H1 (cell line): Measurements from ENCODE around the gene ADD1. TPM values are rescaled to one million over a fixed set of nuclear protein-coding genes. Genes with fewer than 3 reads are reported as not detected.

Experiments used
- CTCF ChIA-PET: fragments of 300-600 bp; sonication (Branson Sonifier 250); formaldehyde crosslinking; loops from one replicate; lab custom pipeline; 2021; ENCODE audit not compliant: partially characterized antibody; lab: Charles Lee
- POLR2A ChIA-PET: fragments of 300-600 bp; sonication (Branson Sonifier 250); formaldehyde crosslinking; loops from one replicate; lab custom pipeline; 2021; ENCODE audit warnings: inconsistent platforms; ENCODE audit not compliant: partially characterized antibody; lab: Charles Lee
- DNase-seq, 2 experiments: peaks; one replicate each; pipeline versions ENCODE4 v3.0.0 to v3.0.0-alpha.2; 2010 to 2022; ENCODE audit warnings: low spot score in 2 of 2, low read depth in 1 of 2, mixed read lengths in 1 of 2
- FAIRE-seq: peaks from 2 replicates; lab custom pipeline; 2011; peaks lifted over from hg19 to GRCh38; lab: Jason Lieb, UNC
- H2AFZ ChIP-seq: 2 replicates; pipeline ENCODE4 v1.8.1; 2012; ENCODE audit warnings: low read length, inconsistent platforms
- H2AK5ac ChIP-seq: 2 replicates; pipeline ENCODE4 v1.6.1; 2013; ENCODE audit warnings: low read depth, low read length
- H2BK120ac ChIP-seq: replicated peaks from 2 replicates; pipeline ENCODE3; 2013; ENCODE audit warnings: low read depth, low read length, inconsistent platforms
- H2BK12ac ChIP-seq: 2 replicates; pipeline ENCODE4 v1.6.1; 2013; ENCODE audit warnings: low read depth, low read length
- H2BK15ac ChIP-seq: 2 replicates; pipeline ENCODE4 v1.6.1; 2013; ENCODE audit warnings: low read length
- H2BK20ac ChIP-seq: 2 replicates; pipeline ENCODE4 v1.6.1; 2013; ENCODE audit warnings: low read length
- H2BK5ac ChIP-seq: 2 replicates; pipeline ENCODE4 v1.6.1; 2013; ENCODE audit warnings: low read depth, low read length
- H3K14ac ChIP-seq: 2 replicates; pipeline ENCODE4 v1.6.1; 2013; ENCODE audit warnings: inconsistent platforms; ENCODE audit not compliant: insufficient read length
- H3K18ac ChIP-seq: 2 replicates; pipeline ENCODE4 v1.6.1; 2013; ENCODE audit warnings: low read length; ENCODE audit errors: extremely low read depth
- H3K23ac ChIP-seq: 2 replicates; pipeline ENCODE4 v1.6.1; 2013; ENCODE audit warnings: inconsistent platforms; ENCODE audit not compliant: insufficient read length
- H3K23me2 ChIP-seq: 2 replicates; pipeline ENCODE4 v1.6.1; 2013; ENCODE audit warnings: low read depth, low read length
- H3K27ac ChIP-seq: 2 replicates; pipeline ENCODE4 v1.6.1; 2011; ENCODE audit warnings: low read depth, low read length, inconsistent platforms
- H3K27me3 ChIP-seq, 4 experiments: replicated peaks in 1 of 4; 1 replicate in 1 of 4; 2 replicates in 3 of 4; pipeline versions ENCODE4 v1.6.1 to v1.8.1; 2011 to 2013; ENCODE audit warnings: low read length in 3 of 4, mild to moderate bottlenecking in 3 of 4, inconsistent platforms in 2 of 4, mixed read lengths in 2 of 4, moderate library complexity in 1 of 4; ENCODE audit not compliant: control insufficient read depth in 3 of 4, insufficient read depth in 3 of 4; ENCODE audit errors: extremely low read depth in 1 of 4
- H3K36me3 ChIP-seq, 4 experiments: 2 replicates each; pipeline versions ENCODE4 v1.6.1 to v1.8.1; 2011 to 2013; ENCODE audit warnings: mild to moderate bottlenecking in 4 of 4, low read length in 3 of 4, moderate library complexity in 2 of 4, control low read depth in 1 of 4, inconsistent platforms in 1 of 4; ENCODE audit not compliant: insufficient read depth in 4 of 4, control insufficient read depth in 2 of 4
- H3K4ac ChIP-seq: replicated peaks from 2 replicates; pipeline ENCODE3; 2013; ENCODE audit warnings: low read length, low read depth, mixed read lengths, inconsistent platforms; ENCODE audit not compliant: insufficient read length
- H3K4me1 ChIP-seq, 4 experiments: replicated peaks in 1 of 4; 1 replicate in 1 of 4; 2 replicates in 3 of 4; pipeline versions ENCODE4 v1.6.1 to v1.8.1; 2011 to 2013; ENCODE audit warnings: low read length in 3 of 4, inconsistent platforms in 2 of 4, mixed read lengths in 1 of 4; ENCODE audit not compliant: insufficient read depth in 4 of 4, control insufficient read depth in 3 of 4
- H3K4me2 ChIP-seq, 2 experiments: 2 replicates each; pipeline versions ENCODE4 v1.6.1 to v1.8.1; 2011 to 2013; ENCODE audit warnings: low read depth in 2 of 2, low read length in 2 of 2, control low read depth in 1 of 2, inconsistent platforms in 1 of 2, mild to moderate bottlenecking in 1 of 2; ENCODE audit not compliant: insufficient read depth in 1 of 2
- H3K4me3 ChIP-seq, 4 experiments: fragments of 200-600, 300-600 bp in 1 of 4; sonication (generic), shearing (Covaris generic), sonication (Bioruptor Twin) in 1 of 4; 2 replicates each; pipeline versions ENCODE4 v1.5.1 to v1.8.1; 2011 to 2016; ENCODE audit warnings: low read length in 4 of 4, low read depth in 3 of 4, control low read depth in 2 of 4, inconsistent platforms in 2 of 4, mild to moderate bottlenecking in 2 of 4, mixed read lengths in 1 of 4, moderate library complexity in 1 of 4; ENCODE audit not compliant: insufficient read depth in 2 of 4; ENCODE audit errors: extremely low read depth in 1 of 4
- H3K56ac ChIP-seq: replicated peaks from 2 replicates; pipeline ENCODE3; 2013; ENCODE audit warnings: low read depth, mild to moderate bottlenecking, mixed read lengths, low read length, inconsistent platforms; ENCODE audit not compliant: insufficient read length
- H3K79me1 ChIP-seq: 2 replicates; pipeline ENCODE4 v1.6.1; 2013; ENCODE audit warnings: low read depth, low read length, control low read depth
- H3K79me2 ChIP-seq, 2 experiments: 2 replicates each; pipeline versions ENCODE4 v1.6.1 to v1.8.1; 2012 to 2013; ENCODE audit warnings: low read length in 2 of 2, mild to moderate bottlenecking in 2 of 2, inconsistent platforms in 1 of 2; ENCODE audit not compliant: insufficient read depth in 2 of 2, control insufficient read depth in 1 of 2
- H3K9ac ChIP-seq, 4 experiments: replicated peaks in 1 of 4; 1 replicate in 1 of 4; 2 replicates in 3 of 4; pipeline versions ENCODE4 v1.6.1 to v1.8.1; 2011 to 2013; ENCODE audit warnings: low read depth in 3 of 4, low read length in 3 of 4, control low read depth in 2 of 4, mild to moderate bottlenecking in 2 of 4, moderate library complexity in 2 of 4, inconsistent platforms in 1 of 4; ENCODE audit errors: extremely low read depth in 1 of 4
- H3K9me3 ChIP-seq, 2 experiments: 2 replicates each; pipeline versions ENCODE4 v1.6.1 to v1.8.1; 2012 to 2013; ENCODE audit warnings: mild to moderate bottlenecking in 2 of 2, moderate library complexity in 2 of 2, control low read depth in 1 of 2, inconsistent platforms in 1 of 2, low read depth in 1 of 2, low read length in 1 of 2, mixed read lengths in 1 of 2; ENCODE audit not compliant: insufficient read depth in 2 of 2
- H4K20me1 ChIP-seq, 2 experiments: replicated peaks in 1 of 2; 2 replicates each; pipeline versions ENCODE3 to v1.8.1; 2011 to 2013; ENCODE audit warnings: inconsistent platforms in 2 of 2, low read length in 2 of 2, mild to moderate bottlenecking in 1 of 2; ENCODE audit not compliant: insufficient read depth in 2 of 2, control insufficient read depth in 1 of 2
- H4K5ac ChIP-seq: 2 replicates; pipeline ENCODE4 v1.6.1; 2013; ENCODE audit warnings: low read length, low read depth, mixed read lengths, inconsistent platforms; ENCODE audit not compliant: insufficient read length
- H4K8ac ChIP-seq: 2 replicates; pipeline ENCODE4 v1.8.0; 2013; ENCODE audit warnings: mild to moderate bottlenecking, moderate library complexity, low read length, inconsistent platforms; ENCODE audit not compliant: insufficient read depth; ENCODE audit errors: extremely low read depth
- H4K91ac ChIP-seq: replicated peaks from 2 replicates; pipeline ENCODE3; 2013; ENCODE audit warnings: low read length, mixed read lengths, inconsistent platforms; ENCODE audit not compliant: insufficient read length
- HDAC6 ChIP-seq: IDR thresholded peaks from one replicate; pipeline ENCODE4 v1.7.1; 2012; ENCODE audit warnings: low read depth, mild to moderate bottlenecking, inconsistent platforms, low read length, moderate library complexity
- JUN ChIP-seq: IDR thresholded peaks from 2 replicates; pipeline ENCODE4 v1.6.1; 2011; ENCODE audit warnings: low read depth, mild to moderate bottlenecking, improper control_type of control experiment, low read length
- KDM1A ChIP-seq: fragments of 200-600, 300-600 bp; sonication (generic); IDR thresholded peaks from 2 replicates; pipeline ENCODE4 v1.7.1; 2016; ENCODE audit warnings: mild to moderate bottlenecking, low read length, borderline replicate concordance
- NANOG ChIP-seq: IDR thresholded peaks from 2 replicates; pipeline ENCODE4 v1.6.1; 2011; ENCODE audit warnings: low read length, low read depth, mild to moderate bottlenecking, inconsistent platforms; ENCODE audit not compliant: insufficient read depth, poor library complexity, severe bottlenecking
- SAP30 ChIP-seq: fragments of 300-600 bp; sonication (generic); IDR thresholded peaks from 2 replicates; pipeline ENCODE4 v1.7.1; 2012; ENCODE audit warnings: low read length, moderate library complexity, mild to moderate bottlenecking, inconsistent platforms; ENCODE audit not compliant: insufficient read depth, insufficient replicate concordance
- TEAD4 ChIP-seq: IDR thresholded peaks from 2 replicates; pipeline ENCODE4 v1.6.1; 2012; ENCODE audit warnings: low read depth, low read length, inconsistent platforms, mixed read lengths
- ZNF274 ChIP-seq: IDR thresholded peaks from 2 replicates; pipeline ENCODE4 v1.7.0; 2012; ENCODE audit warnings: low read length, borderline replicate concordance; ENCODE audit errors: extremely low read depth
- WGBS, 2 experiments: shearing (Covaris generic) in 1 of 2; methylation state at CpG; one replicate each; pipeline versions ENCODE4 v1.1.6 to v1.1.7; 2013 to 2015; ENCODE audit warnings: low lambda C conversion rate in 2 of 2, mixed read lengths in 2 of 2, inconsistent platforms in 1 of 2, low coverage in 1 of 2, missing lambda C conversion rate in 1 of 2; ENCODE audit not compliant: insufficient replicate concordance in 2 of 2, insufficient coverage in 1 of 2, insufficient read length in 1 of 2; ENCODE audit errors: extremely low coverage in 1 of 2, missing lambda C conversion rate in 1 of 2; 5-methylcytosine and 5-hydroxymethylcytosine counted together
- polyA plus RNA-seq, 7 experiments: library from polyadenylated mRNA; depleted of rRNA in 3 of 7; stranded (reverse) in 5 of 7; unstranded in 2 of 7; fragments of >200 nt in 5 of 7; fragments of 200-250 nt in 2 of 7; gene quantifications; 1 replicate in 5 of 7; 2 replicates in 1 of 7; 4 replicates in 1 of 7; pipeline versions ENCODE4 v1.2.1 to v1.2.3, GENCODE V29; 2011 to 2013; ENCODE audit warnings: missing spikeins in 2 of 7, mixed read lengths in 2 of 7
- total RNA-seq: library from RNA; stranded (reverse); fragmentation: NEBNext Ultra II Directional; extraction: Animal tissue kit (Norgen Biotek cat#: 25700); gene quantifications from 2 replicates; pipeline ENCODE4 v1.2.1, GENCODE V29; 2021
- TF ChIP-seq, protein P1 (sequence below): IDR thresholded peaks from 2 replicates; pipeline ENCODE4 v1.6.1; 2012; ENCODE audit warnings: inconsistent platforms

ADD1 gene
- total and polyA plus RNA-seq, 2 of the 8 experiments (the other 6 are each of a cell fraction or from before 2014, with no cell fraction given): 113 to 143 TPM

DNA sequence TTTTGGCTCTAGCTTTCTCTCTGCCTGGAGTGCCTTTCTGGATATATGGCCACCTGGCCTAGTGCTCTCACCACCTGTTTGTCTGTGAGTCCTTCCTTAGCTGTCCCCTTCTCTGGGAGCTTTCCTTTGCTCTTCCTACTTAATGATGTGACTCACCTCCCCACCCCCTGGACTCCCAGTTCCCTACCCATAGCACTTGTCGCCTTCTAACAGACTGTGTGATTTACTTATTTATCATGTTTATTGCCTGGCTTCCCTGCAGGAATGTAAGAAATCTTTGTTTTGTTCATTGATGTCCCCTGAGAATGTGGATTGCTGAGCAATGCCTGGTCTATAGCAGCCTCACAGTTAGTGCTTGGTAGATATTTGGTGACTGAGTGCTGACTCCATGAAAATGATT, 18.9 kb downstream of the ADD1 start:
- no peak overlapping the region for H4K8ac ChIP-seq
- H3K56ac ChIP-seq: no peak overlapping the region
- H2BK5ac ChIP-seq: no peak overlapping the region
- H3K9ac ChIP-seq: no peak overlapping the region
- peak overlapping the region; percentile 1 to 56; a peak in 3 of 4 replicates for H3K4me2 ChIP-seq
- no peak overlapping the region for H2BK12ac ChIP-seq
- H3K4me3 ChIP-seq: no peak overlapping the region
- no peak overlapping the region for H3K27ac ChIP-seq
- peaks cover 0 to 90% of the 10 kb centered on the region in 2 experiments; a peak in 3 of 4 replicates for H3K79me2 ChIP-seq
- no peak overlapping the region for H2BK20ac ChIP-seq
- H2BK15ac ChIP-seq: 0 out of 2 replicates have a peak overlapping the region, but pooled peaks have one; percentile 22
- TF ChIP-seq, protein P1, sequence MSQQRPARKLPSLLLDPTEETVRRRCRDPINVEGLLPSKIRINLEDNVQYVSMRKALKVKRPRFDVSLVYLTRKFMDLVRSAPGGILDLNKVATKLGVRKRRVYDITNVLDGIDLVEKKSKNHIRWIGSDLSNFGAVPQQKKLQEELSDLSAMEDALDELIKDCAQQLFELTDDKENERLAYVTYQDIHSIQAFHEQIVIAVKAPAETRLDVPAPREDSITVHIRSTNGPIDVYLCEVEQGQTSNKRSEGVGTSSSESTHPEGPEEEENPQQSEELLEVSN: no peak
- TF ChIP-seq HDAC6 (no peak), JUN (no peak), KDM1A (no peak), ZNF274 (no peak), SAP30 (no peak), NANOG (no peak), TEAD4 (no peak)
- no peaks in the 10 kb centered on the region; the same call in 1 of the 2 replicates for H3K79me1 ChIP-seq
- no peak overlapping the region for H3K4ac ChIP-seq
- H3K9me3 ChIP-seq: no peaks in the 10 kb centered on the region
- H2BK120ac ChIP-seq: no peak overlapping the region
- H2AK5ac ChIP-seq: no peak overlapping the region
- no peak overlapping the region for H3K14ac ChIP-seq
- CTCF ChIA-PET: interaction anchor here (1.0 to 3.8 kb wide), 5 partner anchors 11 to 92 kb away, joined by 3 to 19 read pairs (median 6); no protein-coding TSS in a partner anchor
- H4K91ac ChIP-seq: no peak overlapping the region
- no peaks in the 10 kb centered on the region for H3K23me2 ChIP-seq
- POLR2A ChIA-PET: interaction anchor here (0.6 to 1.9 kb wide), 7 partner anchors 9 to 84 kb away, joined by 3 to 4 read pairs (median 3); no protein-coding TSS in a partner anchor
- no peak overlapping the region for H4K5ac ChIP-seq
- FAIRE-seq: no peak
- no peaks in the 10 kb centered on the region for H3K36me3 ChIP-seq
- no peaks in the 10 kb centered on the region for H3K27me3 ChIP-seq
- H4K20me1 ChIP-seq: peaks cover 3 to 6% of the 10 kb centered on the region in 2 experiments
- H3K18ac ChIP-seq: no peak overlapping the region
- no peak overlapping the region for H2AFZ ChIP-seq
- H3K23ac ChIP-seq: no peak overlapping the region
- 41% methylated on average over 1 of the region's 1 CpG; no CpG with 5 or more reads in 1 of the 2 experiments for WGBS, 2 experiments
- peaks cover 6 to 23% (median 8%) of the 10 kb centered on the region in 4 experiments; a peak in 6 of 7 replicates for H3K4me1 ChIP-seq
- peak; percentile 43 to 44 for DNase-seq
